ENCODE measurements around the gene NTM.

NTM gene

GRCh38 chr11:131687291-131688047 lies 317.1 kb downstream of the NTM start:
- DNase-seq (ENCODE audit: low spot score): no peak

GRCh38 chr11:131688048-131688693 lies 317.8 kb downstream of the NTM start:
- peak; percentile 10 for DNase-seq (ENCODE audit: low spot score)

- no peak for DNase-seq (ENCODE audit: low spot score)
Observed at GRCh38 chr11:131689049-131689925, 318.9 kb downstream of the NTM start.

- no peak for DNase-seq (ENCODE audit: low spot score)
Observed at GRCh38 chr11:131690362-131690761, 319.9 kb downstream of the NTM start.

GRCh38 chr11:131690776-131691175 lies 320.4 kb downstream of the NTM start:
- no peak for DNase-seq (ENCODE audit: low spot score)

- peak; percentile 23 for DNase-seq (ENCODE audit: low spot score)
Observed at GRCh38 chr11:131691181-131692041, 321.0 kb downstream of the NTM start.

GRCh38 chr11:131692151-131692550 lies 321.7 kb downstream of the NTM start:
- no peak for DNase-seq (ENCODE audit: low spot score)

GRCh38 chr11:131692961-131693360 lies 322.5 kb downstream of the NTM start:
- DNase-seq (ENCODE audit: low spot score): no peak

- DNase-seq (ENCODE audit: low spot score): no peak
Observed at GRCh38 chr11:131693756-131694155, 323.3 kb downstream of the NTM start.

GRCh38 chr11:131694526-131695424 lies 324.4 kb downstream of the NTM start:
- peak; percentile 66 for DNase-seq (ENCODE audit: low spot score)

- no peak for DNase-seq (ENCODE audit: low spot score)
Observed at GRCh38 chr11:131695889-131696429, 325.5 kb downstream of the NTM start.

GRCh38 chr11:131696690-131697089 lies 326.3 kb downstream of the NTM start:
- no peak for DNase-seq (ENCODE audit: low spot score)

GRCh38 chr11:131703311-131703710 lies 332.9 kb downstream of the NTM start:
- DNase-seq (ENCODE audit: low spot score): no peak

GRCh38 chr11:131704682-131705081 lies 334.3 kb downstream of the NTM start:
- DNase-seq (ENCODE audit: low spot score): no peak

GRCh38 chr11:131710511-131710910 lies 340.1 kb downstream of the NTM start:
- DNase-seq (ENCODE audit: low spot score): no peak

- no peak for DNase-seq (ENCODE audit: low spot score)
Observed at GRCh38 chr11:131712897-131713296, 342.5 kb downstream of the NTM start.

- no peak for DNase-seq (ENCODE audit: low spot score)
Observed at GRCh38 chr11:131713529-131714134, 343.2 kb downstream of the NTM start.

- DNase-seq (ENCODE audit: low spot score): no peak
Observed at GRCh38 chr11:131717616-131718015, 347.2 kb downstream of the NTM start.

- DNase-seq (ENCODE audit: low spot score): no peak
Observed at GRCh38 chr11:131723088-131723487, 352.7 kb downstream of the NTM start.

- DNase-seq (ENCODE audit: low spot score): no peak
Observed at GRCh38 chr11:131724436-131724975, 354.1 kb downstream of the NTM start.
